ENCODE data around the gene DONSON.

Gene DONSON

GRCh38 chr21:33561373-33561772, 27.1 kb downstream of the DONSON start:
- DNase-seq = no peak

DNA sequence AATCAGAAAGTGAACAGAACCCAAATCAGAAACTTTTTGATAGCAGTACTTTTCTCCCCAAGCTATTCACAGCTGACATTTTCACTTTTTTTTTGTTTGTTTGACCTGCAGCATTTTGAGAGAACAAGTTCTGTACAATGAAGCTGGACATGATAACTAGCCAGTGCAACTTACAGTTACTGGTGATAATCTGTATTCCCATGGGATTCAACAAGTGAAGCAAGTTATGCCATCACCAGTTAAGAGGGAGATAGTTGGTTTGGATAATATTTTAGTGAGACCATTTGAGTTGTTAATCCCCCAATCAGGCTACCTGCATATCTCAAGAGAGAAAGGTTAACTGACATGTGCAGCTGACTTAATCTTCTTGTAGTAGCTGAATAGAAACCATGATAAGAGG, 27.5 kb downstream of the DONSON start:
- no peak for DNase-seq

GRCh38 chr21:33559813-33560212, 28.7 kb downstream of the DONSON start:
- no peak for DNase-seq

DNA sequence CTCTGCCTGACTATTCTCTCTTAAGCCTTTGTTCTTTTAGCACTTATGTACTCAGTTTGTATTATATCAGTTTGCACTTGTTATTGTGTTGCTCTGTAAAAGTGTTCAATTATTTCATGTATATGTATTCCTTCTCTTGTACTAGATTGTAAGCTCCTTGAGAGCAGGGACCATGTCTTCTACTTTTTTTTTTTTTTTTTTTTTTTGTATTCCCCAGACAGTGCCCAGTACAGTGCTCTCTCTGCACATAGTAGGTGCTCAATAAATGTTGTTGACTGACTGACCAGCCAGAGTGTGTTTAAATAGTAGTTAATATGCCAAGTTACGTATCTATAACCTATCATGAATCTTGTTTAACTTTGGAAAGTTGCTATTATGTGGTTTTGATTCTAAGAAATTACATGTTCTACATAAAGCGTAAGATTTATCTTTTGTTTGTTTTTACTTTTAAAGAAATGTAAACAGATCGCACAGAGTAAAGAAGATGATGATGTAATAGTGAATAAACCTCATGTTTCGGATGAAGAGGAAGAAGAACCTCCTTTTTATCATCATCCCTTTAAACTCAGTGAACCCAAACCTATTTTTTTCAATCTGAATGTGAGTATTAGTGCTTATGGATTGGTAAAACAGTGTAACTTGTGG, 29.6 kb downstream of the DONSON start:
- DNase-seq = no peak

DNA sequence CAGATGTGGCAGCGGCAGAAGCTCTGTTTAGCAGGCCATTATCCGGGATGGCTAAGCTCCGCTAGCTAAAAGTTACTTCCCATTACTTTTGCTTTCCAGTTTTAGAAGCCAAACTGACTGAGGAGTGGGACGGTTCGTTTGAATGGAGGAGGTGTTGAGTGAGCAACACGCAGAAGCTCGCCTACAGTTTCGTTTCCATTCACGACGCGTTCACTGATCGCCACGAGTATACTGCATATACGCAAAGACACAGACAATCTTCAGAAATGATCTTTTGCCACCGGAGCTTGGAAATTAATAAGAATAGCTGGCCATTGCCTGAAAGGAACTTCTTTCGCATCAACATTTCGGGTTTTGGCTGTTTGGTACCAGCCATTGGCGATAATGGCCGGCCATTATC, 31.0 kb downstream of the DONSON start:
- no peak for DNase-seq

GRCh38 chr21:33554982-33555344, 33.5 kb downstream of the DONSON start:
- DNase-seq = no peak

- DNase-seq = no peak
These were observed 34.1 kb downstream of the DONSON start for GRCh38 chr21:33554236-33554981.

DNA sequence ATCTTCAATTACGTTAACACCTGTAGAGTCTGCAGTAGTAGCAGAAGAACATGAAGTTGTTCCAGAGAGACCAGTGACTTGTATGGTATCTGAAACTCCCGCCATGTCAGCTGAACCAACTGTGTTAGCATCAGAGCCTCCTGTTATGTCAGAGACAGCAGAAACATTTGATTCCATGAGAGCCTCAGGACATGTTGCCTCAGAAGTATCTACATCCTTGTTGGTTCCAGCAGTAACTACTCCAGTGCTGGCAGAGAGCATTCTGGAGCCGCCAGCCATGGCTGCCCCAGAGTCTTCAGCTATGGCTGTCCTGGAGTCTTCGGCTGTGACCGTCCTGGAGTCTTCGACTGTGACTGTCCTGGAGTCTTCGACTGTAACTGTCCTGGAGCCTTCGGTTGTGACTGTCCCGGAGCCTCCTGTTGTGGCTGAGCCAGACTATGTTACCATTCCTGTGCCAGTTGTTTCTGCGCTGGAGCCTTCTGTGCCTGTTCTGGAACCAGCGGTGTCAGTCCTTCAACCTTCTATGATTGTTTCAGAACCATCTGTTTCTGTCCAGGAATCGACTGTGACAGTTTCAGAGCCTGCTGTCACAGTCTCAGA, 35.4 kb downstream of the DONSON start:
- DNase-seq = no peak

DNA sequence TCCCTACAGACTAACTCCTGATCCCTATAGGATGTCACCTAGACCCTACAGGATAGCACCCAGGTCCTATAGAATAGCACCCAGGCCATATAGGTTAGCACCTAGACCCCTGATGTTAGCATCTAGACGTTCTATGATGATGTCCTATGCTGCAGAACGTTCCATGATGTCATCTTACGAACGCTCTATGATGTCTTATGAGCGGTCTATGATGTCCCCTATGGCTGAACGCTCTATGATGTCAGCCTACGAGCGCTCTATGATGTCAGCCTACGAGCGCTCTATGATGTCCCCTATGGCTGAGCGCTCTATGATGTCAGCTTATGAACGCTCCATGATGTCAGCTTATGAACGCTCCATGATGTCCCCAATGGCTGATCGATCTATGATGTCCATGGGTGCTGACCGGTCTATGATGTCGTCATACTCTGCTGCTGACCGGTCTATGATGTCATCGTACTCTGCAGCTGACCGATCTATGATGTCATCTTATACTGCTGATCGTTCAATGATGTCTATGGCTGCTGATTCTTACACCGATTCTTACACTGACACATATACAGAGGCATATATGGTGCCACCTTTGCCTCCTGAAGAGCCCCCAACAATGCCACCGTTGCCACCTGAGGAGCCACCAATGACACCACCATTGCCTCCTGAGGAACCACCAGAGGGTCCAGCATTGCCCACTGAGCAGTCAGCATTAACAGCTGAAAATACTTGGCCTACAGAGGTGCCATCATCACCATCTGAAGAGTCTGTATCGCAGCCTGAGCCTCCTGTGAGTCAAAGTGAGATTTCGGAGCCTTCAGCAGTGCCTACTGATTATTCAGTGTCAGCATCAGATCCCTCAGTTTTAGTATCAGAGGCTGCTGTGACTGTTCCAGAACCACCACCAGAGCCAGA, 36.1 kb downstream of the DONSON start:
- no peak for DNase-seq

DNA sequence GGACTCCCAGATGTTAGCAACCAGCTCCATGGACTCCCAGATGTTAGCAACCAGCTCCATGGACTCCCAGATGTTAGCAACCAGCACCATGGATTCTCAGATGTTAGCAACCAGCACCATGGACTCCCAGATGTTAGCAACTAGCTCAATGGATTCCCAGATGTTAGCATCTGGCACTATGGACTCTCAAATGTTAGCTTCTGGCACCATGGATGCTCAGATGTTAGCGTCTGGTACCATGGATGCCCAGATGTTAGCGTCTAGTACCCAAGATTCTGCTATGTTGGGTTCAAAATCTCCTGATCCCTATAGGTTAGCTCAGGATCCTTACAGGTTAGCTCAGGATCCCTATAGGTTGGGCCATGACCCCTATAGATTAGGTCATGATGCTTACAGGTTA, 36.8 kb downstream of the DONSON start:
- no peak for DNase-seq

- no peak for DNase-seq
These were observed 37.5 kb downstream of the DONSON start for GRCh38 chr21:33550772-33551660.

DNA sequence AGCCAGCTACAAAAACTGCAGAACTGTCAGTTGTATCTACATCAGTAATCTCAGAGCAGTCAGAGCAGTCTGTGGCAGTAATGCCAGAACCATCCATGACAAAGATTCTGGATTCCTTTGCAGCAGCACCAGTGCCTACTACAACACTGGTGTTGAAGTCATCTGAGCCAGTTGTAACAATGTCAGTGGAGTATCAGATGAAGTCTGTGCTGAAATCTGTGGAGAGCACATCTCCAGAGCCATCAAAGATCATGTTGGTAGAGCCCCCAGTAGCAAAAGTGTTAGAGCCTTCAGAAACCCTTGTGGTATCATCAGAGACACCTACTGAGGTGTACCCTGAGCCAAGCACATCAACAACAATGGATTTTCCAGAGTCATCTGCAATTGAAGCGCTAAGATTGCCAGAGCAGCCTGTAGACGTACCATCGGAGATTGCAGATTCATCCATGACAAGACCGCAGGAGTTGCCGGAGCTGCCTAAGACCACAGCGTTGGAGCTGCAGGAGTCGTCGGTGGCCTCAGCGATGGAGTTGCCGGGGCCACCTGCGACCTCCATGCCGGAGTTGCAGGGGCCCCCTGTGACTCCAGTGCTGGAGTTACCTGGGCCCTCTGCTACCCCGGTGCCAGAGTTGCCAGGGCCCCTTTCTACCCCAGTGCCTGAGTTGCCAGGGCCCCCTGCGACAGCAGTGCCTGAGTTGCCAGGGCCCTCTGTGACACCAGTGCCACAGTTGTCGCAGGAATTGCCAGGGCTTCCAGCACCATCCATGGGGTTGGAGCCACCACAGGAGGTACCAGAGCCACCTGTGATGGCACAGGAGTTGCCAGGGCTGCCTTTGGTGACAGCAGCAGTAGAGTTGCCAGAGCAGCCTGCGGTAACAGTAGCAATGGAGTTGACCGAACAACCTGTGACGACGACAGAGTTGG, 38.4 kb downstream of the DONSON start:
- no peak for DNase-seq

DNA sequence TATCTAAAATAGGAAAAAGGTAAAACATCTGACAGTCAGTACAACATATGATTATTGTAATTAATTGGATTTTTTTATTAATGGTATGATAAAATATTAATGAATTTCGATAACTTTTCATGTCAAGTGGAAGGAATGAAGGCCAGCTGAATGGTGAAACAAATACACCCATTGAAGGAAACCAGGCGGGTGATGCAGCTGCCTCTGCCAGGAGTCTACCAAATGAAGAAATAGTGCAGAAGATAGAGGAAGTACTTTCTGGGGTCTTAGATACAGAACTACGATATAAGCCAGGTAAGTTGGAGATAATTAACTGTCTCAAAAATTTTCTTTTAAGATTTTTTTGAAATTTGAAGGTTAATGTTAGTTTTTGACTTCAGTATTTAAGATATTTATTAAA, 42.4 kb downstream of the DONSON start:
- no peak for DNase-seq

DNA sequence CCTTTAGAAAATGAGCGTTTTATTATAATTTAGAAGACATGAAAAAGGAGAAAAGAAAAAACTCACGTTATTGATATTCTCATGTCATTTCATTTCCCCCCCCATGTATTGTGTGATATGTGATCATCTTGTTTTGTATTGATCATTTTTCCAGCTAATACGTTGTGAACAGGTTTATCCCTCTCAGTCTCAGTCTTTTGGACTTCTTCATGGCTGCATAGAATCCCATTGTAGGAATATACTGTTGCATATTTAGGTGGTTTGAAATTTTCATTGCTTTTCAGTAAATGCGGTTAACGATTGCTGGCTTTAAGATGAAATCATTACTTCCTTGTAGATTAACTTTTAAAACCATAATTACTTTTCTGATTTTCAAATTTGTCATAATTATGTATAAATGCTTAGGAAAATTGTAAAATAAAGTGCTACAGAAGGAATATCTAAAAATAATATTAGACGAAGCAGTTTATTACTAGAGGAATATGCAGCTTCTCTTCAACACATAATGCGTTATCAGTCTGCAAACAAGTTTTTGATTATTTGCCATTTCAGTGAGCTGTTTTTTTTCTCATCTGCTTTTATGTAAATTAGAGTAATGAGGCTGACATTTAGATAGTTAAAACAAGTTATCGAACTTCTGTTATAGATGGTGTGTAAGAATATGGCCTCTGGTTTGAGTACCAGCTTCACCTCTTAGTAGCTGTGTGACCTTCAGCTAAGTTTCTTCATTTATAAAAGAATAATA, 43.9 kb downstream of the DONSON start:
- DNase-seq = no peak

DNA sequence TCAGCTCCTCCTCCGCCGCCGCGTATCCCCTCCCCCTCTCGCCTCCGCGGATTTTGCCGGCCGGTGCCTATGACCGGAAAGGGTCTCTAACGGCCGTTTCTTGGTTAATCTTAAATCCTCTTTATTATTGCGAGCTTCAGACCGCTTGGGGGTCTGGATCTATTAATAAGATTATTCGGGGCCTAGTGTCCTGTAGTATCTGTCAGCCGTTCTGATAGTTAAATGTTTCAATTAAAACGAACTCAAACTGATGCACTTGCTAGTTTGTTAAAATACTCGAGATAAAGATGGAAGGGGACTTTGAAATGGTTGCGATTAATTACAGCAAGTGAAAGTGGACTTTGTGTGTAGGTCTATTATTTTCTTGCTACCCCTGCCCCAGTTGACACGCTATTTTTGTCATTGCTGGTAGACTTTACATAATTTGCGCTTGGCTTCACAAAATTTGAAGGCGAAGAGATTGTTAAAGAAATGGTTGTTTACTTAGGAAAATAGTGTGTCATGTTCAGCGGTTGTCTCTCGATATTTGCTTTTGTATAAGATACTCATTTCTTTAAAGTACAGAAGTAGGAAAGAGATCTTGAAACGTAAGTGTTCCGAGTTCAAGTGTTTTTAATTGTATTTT, 44.9 kb downstream of the DONSON start:
- DNase-seq = no peak

GRCh38 chr21:33542640-33543504, 45.6 kb downstream of the DONSON start, which contains the start of gene SON:
TSS of gene SON (plus strand) at chr21:33543038. CDS start at chr21:33543093, 55 bp downstream.
- peak; percentile 93 for DNase-seq

DNA sequence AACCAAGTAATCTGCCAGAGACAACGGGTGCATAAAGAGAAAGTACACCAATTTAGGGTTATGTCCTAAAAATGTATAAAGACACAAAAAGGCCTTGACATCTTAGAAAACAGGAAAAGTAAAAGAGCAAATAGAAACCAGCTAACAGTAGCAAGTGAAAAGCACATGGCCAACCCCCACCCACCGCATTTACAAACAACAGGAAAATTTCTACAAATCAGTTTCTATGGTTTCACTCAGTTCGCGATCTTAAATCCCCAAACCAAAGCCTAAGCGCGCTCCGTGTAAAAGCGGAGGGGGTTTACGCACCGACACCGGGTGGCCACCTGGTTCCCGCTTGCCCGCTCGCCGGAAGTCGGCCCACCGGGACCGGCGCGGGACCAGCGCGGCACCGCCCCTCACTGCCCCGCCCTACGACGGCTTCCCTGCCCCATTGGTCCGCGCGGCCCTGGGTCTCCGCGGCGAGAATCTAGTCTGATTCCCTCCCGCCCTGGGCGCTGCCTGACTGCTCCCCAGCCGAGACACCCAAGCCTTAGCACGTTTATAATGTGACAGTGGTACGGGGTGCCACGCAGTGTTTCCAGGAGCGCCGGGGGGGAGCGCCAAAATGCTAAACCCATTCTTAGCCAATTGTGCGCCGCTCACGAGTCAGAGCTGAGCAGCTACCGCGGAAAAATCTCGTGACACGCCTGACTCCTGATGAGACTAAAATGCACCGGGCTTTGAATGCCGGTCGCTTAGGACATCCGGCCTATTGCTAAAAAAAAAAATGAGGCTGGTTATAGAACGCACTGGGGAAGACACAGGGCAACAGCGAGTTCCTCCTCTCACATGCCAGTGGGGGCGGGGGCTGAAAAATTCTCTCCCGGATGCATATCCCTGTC, 46.5 kb downstream of the DONSON start, which contains the start of gene GART:
Gene GART (minus strand): TSS at position 362 of the 884 bp plus-strand sequence. CDS start 2,802 bp downstream, outside the sequence.
- DNase-seq = peak; percentile 82

All from NCI-H2029 treated with DMSO at 0.1 percent for 48 hours (cell line).